Stimulated activated CD8-positive, alpha-beta memory T cell treated with anti-CD3 and anti-CD28 coated beads, Interleukin-7, amount 100 ng/mL, for 24 hours (primary cell): ENCODE measurements around the gene PIP5K1C.

ENCODE experiments used
- DNase-seq: peaks from one replicate; pipeline ENCODE4 v3.0.0-alpha.2; 2020; ENCODE audit warnings: low read depth

Gene PIP5K1C

GRCh38 chr19:3610745-3611717, 89.2 kb downstream of the PIP5K1C start:
- DNase-seq: no peak

GRCh38 chr19:3609779-3610719, 90.2 kb downstream of the PIP5K1C start:
- DNase-seq: no peak

GRCh38 chr19:3608750-3609322, 91.4 kb downstream of the PIP5K1C start:
- DNase-seq: no peak

- no peak for DNase-seq
These were observed 92.1 kb downstream of the PIP5K1C start for GRCh38 chr19:3608079-3608641.

GRCh38 chr19:3607303-3608078, 92.8 kb downstream of the PIP5K1C start:
- DNase-seq: no peak

- peak; percentile 55 for DNase-seq
These were observed 93.5 kb downstream of the PIP5K1C start, which contains the start of gene TBXA2R for GRCh38 chr19:3606690-3607289. Gene TBXA2R, minus strand, starts transcription at chr19:3606875. Its CDS starts 6,241 bp downstream, at chr19:3600634.

GRCh38 chr19:3606174-3606689, 94.0 kb downstream of the PIP5K1C start:
- DNase-seq: no peak

GRCh38 chr19:3605770-3606169, 94.5 kb downstream of the PIP5K1C start:
- DNase-seq: no peak

GRCh38 chr19:3605361-3605760, 94.9 kb downstream of the PIP5K1C start:
- DNase-seq: no peak

GRCh38 chr19:3604987-3605343, 95.3 kb downstream of the PIP5K1C start:
- DNase-seq: no peak

GRCh38 chr19:3604227-3604986, 95.9 kb downstream of the PIP5K1C start:
- no peak for DNase-seq

GRCh38 chr19:3603121-3603811, 97.0 kb downstream of the PIP5K1C start:
- no peak for DNase-seq

- no peak for DNase-seq
These were observed 99.2 kb downstream of the PIP5K1C start for GRCh38 chr19:3601021-3601420.

GRCh38 chr19:3599776-3600187, 100.5 kb downstream of the PIP5K1C start:
- DNase-seq: no peak

- DNase-seq: no peak
These were observed 104.7 kb downstream of the PIP5K1C start for GRCh38 chr19:3595521-3596061.

GRCh38 chr19:3593156-3593555, 107.1 kb downstream of the PIP5K1C start:
- DNase-seq: no peak

GRCh38 chr19:3591876-3592613, 108.2 kb downstream of the PIP5K1C start:
- DNase-seq: no peak
